GM18507 (cell line): ENCODE results near the gene TLN1.

ENCODE experiments used
- DNase-seq: peaks from one replicate; pipeline ENCODE4 v3.0.0; 2011; ENCODE audit warnings: low read depth; ENCODE audit not compliant: insufficient read length; ENCODE audit errors: extremely low spot score
- FAIRE-seq: peaks from 2 replicates; lab custom pipeline; 2011; peaks lifted over from hg19 to GRCh38; lab: Jason Lieb, UNC

Gene TLN1

GRCh38 chr9:35675732-35676392, 56.1 kb downstream of the TLN1 start:
- FAIRE-seq (no peak), DNase-seq (no peak)

DNA sequence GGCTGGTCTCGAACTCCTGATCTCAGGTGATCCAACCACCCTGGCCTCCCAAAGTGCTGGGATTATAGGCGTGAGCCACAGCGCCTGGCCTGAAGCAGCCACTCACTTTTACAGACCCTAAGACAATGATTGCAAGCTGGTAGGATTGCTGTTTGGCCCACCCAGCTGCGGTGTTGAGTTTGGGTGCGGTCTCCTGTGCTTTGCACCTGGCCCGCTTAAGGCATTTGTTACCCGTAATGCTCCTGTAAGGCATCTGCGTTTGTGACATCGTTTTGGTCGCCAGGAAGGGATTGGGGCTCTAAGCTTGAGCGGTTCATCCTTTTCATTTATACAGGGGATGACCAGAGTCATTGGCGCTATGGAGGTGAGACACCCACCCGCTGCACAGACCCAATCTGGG, 56.8 kb downstream of the TLN1 start:
- DNase-seq (no peak), FAIRE-seq (no peak)

GRCh38 chr9:35674025-35674361, 58.0 kb downstream of the TLN1 start:
- FAIRE-seq (no peak), DNase-seq (no peak)

DNA sequence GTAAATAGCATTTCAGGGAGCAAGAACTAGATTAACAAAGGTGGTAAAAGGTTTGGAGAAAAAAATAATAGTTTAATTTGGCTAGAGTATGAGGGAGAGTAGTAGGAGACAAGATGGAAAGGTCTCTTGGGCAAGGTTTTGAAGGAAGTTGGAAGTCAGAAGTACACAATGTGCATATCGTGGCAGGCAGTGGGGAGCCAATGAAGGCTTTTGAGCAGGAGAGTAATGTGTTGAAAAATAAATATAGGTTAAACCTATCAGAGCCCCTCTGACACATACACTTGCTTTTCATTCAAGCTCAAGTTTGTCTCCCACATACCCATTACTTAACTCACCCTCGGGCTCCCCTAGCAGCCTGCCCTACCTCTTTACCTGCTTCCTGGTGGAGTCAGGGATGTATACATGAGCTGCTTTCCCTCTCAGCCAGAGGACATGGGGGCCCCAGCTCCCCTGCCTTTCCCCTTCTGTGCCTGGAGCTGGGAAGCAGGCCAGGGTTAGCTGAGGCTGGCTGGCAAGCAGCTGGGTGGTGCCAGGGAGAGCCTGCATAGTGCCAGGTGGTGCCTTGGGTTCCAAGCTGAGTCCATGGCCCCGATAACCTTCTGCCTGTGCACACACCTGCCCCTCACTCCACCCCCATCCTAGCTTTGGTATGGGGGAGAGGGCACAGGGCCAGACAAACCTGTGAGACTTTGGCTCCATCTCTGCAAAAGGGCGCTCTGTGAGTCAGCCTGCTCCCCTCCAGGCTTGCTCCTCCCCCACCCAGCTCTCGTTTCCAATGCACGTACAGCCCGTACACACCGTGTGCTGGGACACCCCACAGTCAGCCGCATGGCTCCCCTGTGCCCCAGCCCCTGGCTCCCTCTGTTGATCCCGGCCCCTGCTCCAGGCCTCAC, 58.6 kb downstream of the TLN1 start, which contains the start of gene CA9:
TSS of gene CA9 (plus strand) at position 797 of the 893 bp plus-strand sequence. CDS start at position 829, 32 bp downstream.
- FAIRE-seq (no peak), DNase-seq (no peak)

DNA sequence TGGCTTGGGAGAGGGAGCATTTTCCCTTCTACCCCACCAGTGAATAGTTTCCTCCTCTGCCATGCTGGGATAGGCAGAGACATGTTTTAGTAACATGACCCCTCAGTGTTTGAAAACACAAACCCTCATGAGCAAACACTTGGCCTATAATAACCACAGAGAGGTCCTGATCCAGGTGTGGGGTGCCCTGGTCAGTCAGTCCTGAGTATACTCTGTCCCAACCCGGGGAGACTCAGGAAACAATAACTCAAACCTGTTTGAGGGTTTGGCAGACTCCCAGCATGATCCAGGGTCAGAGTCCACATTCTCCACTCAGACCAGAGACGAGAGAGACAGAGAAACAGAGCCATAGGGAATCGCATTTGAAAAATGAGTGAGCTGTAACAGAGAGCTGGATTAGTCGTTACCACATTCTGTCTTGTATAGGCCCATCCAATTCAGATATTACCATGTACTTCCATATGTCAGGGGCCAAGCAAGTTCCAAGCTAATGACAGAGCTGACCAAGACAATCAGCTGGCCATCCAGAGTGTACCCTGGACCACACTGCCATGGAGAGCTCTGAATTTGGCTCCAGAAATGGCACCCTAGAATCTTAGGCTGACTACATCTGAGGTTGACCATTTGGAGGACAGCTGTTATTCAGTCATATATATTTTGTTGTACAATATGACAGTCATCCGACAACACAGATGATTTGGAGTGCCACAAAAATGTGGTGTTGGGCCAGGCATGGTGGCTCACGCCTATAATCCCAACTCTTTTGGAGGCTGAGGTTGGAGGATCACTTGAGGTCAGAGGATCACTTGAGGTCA, 62.5 kb downstream of the TLN1 start:
- FAIRE-seq, result no peak
- no peak for DNase-seq

GRCh38 chr9:35667939-35668338, 64.1 kb downstream of the TLN1 start:
- no peak for FAIRE-seq
- DNase-seq, result no peak

- FAIRE-seq, result peak; percentile 45
- DNase-seq, result no peak
These were observed 65.4 kb downstream of the TLN1 start for GRCh38 chr9:35666549-35666948.

DNA sequence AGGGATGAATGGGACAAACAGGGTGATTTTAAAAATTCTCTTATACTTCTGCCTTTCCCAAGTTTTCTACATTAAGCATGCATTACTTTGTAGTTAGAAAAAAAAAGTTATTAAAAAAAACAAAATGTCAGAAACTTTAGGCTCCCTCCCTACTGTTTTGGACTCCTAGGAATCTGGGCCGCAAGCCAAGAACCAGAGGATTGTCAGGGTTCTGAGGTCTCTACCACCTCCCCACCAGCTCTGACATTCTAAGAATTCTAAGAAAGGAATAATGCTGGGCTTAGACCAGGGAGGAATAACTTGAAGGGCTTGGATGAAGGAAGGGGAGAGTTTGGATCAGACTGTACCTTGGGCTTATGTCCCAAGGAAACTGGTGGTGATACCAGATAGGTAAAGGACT, 66.0 kb downstream of the TLN1 start:
- no peak for FAIRE-seq
- DNase-seq, result no peak

GRCh38 chr9:35665471-35665818, 66.5 kb downstream of the TLN1 start:
- FAIRE-seq, result no peak
- no peak for DNase-seq

DNA sequence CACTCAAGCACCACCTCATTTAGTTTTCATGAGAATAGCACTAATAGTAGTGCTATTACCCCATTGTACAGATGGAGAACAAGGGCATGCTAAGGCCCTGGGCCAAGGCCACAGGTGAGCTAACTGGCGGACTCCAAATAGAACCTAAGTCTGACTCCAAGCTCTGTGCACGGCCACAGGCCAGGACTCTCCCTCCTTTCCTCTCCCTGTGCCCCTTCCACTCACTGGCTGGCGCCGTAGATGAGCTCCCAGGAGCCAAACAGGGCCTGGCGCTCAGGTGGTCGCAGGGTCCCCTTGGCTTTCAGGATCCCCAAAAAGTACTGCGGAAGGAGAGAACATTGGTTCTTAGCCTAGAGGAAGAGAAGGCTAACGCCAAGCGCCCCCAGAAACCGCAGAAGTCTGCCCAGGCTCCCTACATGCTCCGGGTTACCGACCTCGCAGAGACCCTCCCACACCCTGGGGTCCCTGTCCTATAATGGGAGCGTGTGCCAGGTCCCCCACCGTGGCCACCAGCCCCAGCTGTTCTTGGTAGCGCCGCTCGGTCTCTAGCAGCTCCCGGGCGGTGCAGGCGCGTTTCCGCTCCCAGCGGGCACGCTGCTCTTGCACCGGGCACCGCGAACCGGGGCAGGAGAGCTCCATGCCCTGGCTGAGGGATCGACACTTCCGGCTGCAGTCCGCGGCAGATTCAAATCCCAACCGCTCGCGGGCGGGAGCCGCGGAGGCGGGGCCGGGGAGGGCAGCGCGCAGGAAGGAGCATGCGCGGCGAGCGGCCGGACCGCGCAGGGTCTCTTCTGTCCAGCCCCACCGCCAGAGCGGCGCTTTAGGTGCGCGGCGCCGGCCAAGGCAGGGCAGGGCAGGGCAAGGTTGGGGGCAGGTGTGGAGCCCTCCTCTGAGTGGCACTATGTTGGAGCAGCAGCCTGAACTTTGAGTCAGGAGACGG, 67.2 kb downstream of the TLN1 start, which contains the start of gene ARHGEF39:
TSS of gene ARHGEF39 (minus strand) at position 665 of the 940 bp plus-strand sequence. CDS start at position 639, 26 bp downstream.
- DNase-seq, result peak; percentile 83

DNA sequence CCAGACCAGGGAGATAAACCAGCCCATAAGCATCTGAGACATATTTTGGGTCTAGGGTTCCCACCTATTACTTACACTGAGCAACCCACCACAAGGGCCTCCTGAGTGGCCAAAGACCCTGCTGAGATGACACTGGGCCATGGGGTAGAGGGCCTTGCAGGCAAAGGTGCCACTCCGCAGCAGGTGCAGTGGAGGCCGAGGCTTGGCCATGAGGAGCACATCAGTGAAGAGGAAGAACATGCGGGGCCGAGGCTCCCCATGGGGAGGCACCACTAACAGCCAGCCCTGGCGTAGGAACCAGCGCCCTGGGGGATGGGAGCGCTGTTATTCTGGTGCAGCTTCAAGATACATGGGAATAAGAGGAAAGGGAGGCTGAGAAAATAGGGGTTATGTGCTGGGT, 69.6 kb downstream of the TLN1 start:
- DNase-seq (no peak), FAIRE-seq (no peak)

More for the DNA sequence above, 67.2 kb downstream of the TLN1 start, which contains the start of gene ARHGEF39:
- FAIRE-seq, result peak; percentile 93

DNA sequence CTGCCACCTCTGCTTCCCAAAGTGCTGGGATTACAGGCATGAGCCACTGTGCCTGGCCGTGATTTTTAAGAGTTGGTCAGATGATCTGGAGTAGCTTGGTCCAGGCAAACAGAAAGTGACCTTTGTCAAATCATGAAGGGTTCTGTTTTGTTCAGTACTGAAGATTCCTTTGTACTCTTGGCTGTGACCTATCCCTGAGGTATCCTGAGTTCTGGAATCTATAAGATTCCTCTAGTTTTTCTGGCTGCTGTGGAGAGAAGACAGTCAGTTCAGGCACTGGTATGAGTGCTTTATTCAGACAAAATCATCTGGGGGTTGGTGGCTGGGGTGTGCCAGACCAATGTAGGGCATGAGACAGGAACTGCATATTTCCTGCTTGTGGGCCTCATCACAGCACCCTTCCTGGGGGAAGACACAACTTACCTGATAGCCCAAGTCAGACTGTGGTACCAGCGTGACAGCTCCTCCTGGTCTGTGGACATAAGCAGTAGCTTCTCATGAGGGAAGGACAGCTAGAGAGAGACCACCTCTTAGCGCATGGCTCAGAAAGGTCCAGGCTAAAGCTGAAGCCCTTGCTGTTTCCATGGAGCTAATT, 70.1 kb downstream of the TLN1 start:
- DNase-seq, result no peak
- no peak for FAIRE-seq

DNA sequence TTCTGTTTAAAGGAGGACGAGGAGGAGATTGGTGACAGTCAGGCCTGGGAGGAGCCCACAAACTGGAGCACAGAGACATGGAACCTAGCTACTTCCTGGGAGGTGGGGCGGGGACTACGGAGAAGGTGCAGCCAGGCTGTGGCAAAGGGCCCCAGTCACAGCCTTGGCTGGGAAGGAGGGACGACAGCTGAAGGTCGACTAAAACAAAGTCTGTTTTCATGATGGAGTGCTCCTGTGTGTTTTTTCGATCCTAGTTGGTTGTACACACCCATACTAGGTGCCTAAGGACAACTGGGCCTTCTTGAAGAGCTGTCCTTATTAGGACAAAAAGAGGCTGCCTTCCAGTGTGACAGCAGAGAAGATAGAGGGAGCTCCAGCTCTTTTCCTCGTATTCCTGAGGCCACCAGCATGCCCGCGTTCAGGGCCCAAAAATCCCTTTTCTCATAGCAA, 71.0 kb downstream of the TLN1 start:
- DNase-seq, result no peak
- FAIRE-seq, result no peak

GRCh38 chr9:35659340-35659739, 72.7 kb downstream of the TLN1 start:
- FAIRE-seq (no peak), DNase-seq (no peak)

- FAIRE-seq, result no peak
- DNase-seq, result no peak
These were observed 73.1 kb downstream of the TLN1 start for GRCh38 chr9:35658968-35659220.

DNA sequence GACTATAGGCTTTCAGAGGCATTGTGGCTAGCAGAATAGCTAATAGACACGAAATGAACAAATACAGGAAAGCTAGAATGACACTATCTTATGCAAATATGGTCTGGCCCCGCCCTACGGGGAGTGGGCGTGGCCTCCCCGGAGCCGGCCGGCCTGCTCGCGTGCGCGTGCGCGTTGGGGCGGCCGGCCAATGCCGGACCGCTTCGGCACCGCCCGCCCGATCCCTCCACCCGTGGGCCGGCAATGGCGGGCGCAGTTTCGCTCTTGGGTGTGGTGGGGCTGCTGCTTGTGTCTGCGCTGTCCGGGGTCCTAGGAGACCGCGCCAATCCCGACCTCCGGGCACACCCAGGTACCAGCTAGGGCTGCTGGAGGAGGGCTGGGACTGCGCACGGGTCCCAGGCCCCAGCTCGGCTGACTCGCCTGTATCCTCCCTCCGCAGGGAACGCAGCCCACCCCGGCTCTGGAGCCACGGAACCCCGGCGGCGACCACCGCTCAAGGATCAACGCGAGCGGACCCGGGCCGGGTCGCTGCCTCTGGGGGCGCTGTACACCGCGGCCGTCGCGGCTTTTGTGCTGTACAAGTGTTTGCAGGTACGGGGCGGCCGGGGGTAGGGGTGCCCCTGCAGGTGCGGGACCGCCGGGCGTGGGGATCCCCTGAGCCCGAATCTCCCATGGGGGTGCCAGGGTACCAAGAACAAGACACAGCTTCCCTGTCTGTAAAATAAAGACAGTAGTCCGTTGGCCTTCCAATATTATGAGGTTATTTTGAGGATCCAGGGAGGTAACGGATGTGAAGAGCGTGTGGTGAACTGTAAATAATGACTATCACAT, 73.6 kb downstream of the TLN1 start, which contains the start of gene CCDC107:
TSS of gene CCDC107 (plus strand) at position 156 of the 831 bp plus-strand sequence. CDS start at position 244, 88 bp downstream.
- peak; percentile 86 for DNase-seq
- no peak for FAIRE-seq

GRCh38 chr9:35657546-35658136, 74.4 kb downstream of the TLN1 start, which contains the start of gene RMRP:
RMRP (minus strand) TSS chr9:35658019.
- DNase-seq (peak; percentile 85), FAIRE-seq (peak; percentile 89)
